Measurements from ENCODE around the gene ZNF423. TPM values are rescaled to one million over a fixed set of nuclear protein-coding genes. Genes with fewer than 3 reads are reported as not detected.

Gene ZNF423
- total and polyA plus RNA-seq, 9 of the 15 experiments (the other 6 are each of a cell fraction or from before 2014, with no cell fraction given): not detected

DNA sequence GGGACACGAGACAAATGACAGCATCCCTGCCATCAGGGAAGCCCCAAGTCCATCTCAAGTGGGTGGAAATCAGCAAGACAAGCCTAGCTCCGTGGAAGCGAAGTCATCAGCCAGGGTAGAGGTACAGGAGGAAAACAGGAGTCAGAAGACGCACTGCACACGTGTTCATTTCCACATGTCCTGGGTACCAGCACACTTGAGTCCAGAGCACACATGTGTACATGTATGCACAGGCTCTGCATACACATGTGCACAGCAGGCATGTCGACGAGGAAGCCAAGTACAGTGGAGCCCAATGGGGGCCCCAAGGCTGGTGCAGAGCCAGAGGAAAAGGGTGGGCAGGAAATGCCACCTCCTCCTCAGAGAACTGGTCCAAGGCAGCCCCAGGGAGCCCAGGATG lies 75.9 kb downstream of the ZNF423 start (continued):
- TF ChIP-seq, protein P1, sequence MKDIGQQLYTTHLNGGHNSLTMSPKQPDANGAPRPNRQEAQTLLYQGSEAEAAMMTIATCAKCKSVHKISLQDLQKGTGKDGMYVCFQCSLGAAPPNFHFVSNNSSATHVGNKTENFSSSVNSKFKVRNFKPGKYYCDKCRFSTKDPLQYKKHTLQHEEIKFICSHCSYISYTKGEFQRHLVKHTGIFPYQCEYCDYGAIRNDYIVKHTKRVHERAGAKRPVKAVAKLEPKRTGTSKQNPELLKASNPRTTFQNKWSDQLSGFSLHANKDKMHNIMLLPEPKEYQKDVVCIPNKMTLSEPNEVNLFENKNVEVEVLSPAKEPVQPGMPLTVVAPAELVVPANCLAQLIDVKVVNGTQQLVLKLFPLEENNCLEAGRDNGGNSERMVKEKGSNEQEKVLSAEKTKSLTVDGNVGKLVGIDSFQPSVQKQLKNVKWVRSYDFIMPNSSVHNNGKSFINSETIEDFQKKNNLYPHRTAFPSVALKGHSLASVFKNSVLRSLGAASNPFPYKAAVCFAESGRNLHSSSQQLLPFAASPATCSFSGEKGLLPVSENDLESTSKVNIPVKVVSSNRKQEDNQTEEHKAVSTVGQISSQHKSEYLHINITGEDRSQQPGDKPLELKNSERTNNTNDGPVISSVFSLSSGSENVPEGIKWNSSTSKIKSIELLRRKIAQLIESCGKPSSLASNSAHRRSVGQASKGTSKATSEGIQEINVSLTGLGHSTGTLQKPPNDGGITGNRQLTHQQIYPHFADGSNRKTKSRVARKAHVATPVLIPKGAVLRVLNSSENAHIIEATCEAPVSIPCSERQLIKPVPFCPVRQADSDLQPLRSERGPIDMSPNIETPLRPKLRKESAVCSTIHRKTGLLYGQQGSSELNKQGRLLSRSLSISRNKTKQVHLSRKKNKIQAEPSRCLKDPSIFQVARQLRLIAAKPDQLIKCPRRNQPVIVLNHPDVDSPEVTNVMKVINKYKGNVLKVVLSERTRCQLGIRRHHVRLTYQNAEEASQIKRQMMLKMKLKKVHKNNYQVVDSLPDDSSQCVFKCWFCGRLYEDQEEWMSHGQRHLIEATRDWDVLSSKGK (CRISPR knock-in tag; IDR thresholded peaks at IDR 0.05): no peak
- TF ChIP-seq, protein P2, sequence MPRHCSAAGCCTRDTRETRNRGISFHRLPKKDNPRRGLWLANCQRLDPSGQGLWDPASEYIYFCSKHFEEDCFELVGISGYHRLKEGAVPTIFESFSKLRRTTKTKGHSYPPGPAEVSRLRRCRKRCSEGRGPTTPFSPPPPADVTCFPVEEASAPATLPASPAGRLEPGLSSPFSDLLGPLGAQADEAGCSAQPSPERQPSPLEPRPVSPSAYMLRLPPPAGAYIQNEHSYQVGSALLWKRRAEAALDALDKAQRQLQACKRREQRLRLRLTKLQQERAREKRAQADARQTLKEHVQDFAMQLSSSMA (CRISPR knock-in tag; IDR thresholded peaks at IDR 0.05): no peak
- TF ChIP-seq KHSRP (IDR thresholded peaks at IDR 0.05) (no peak), POU5F1 (IDR thresholded peaks at IDR 0.05; ENCODE audit: borderline replicate concordance, low read depth, low read length, partially characterized antibody) (no peak), RCOR1 (IDR thresholded peaks at IDR 0.05; ENCODE audit: borderline replicate concordance in 1 of 2, low read depth in 2 of 2, low read length in 2 of 2) (no peak), MIER1 (IDR thresholded peaks at IDR 0.05; ENCODE audit: low read depth) (no peak), ZKSCAN1 (IDR thresholded peaks at IDR 0.05; ENCODE audit: low read depth, low read length) (no peak), FOXA1 (IDR thresholded peaks at IDR 0.05; ENCODE audit: borderline replicate concordance) (no peak), NONO (IDR thresholded peaks at IDR 0.05; ENCODE audit: low read depth in 2 of 2, low read length in 1 of 2) (no peak), KDM4B (IDR thresholded peaks at IDR 0.05; ENCODE audit: borderline replicate concordance in 2 of 2, low read depth in 1 of 2) (no peak), TCF7L2 (IDR thresholded peaks at IDR 0.05; ENCODE audit: low read depth, low read length) (no peak)
- TF ChIP-seq, protein P3, sequence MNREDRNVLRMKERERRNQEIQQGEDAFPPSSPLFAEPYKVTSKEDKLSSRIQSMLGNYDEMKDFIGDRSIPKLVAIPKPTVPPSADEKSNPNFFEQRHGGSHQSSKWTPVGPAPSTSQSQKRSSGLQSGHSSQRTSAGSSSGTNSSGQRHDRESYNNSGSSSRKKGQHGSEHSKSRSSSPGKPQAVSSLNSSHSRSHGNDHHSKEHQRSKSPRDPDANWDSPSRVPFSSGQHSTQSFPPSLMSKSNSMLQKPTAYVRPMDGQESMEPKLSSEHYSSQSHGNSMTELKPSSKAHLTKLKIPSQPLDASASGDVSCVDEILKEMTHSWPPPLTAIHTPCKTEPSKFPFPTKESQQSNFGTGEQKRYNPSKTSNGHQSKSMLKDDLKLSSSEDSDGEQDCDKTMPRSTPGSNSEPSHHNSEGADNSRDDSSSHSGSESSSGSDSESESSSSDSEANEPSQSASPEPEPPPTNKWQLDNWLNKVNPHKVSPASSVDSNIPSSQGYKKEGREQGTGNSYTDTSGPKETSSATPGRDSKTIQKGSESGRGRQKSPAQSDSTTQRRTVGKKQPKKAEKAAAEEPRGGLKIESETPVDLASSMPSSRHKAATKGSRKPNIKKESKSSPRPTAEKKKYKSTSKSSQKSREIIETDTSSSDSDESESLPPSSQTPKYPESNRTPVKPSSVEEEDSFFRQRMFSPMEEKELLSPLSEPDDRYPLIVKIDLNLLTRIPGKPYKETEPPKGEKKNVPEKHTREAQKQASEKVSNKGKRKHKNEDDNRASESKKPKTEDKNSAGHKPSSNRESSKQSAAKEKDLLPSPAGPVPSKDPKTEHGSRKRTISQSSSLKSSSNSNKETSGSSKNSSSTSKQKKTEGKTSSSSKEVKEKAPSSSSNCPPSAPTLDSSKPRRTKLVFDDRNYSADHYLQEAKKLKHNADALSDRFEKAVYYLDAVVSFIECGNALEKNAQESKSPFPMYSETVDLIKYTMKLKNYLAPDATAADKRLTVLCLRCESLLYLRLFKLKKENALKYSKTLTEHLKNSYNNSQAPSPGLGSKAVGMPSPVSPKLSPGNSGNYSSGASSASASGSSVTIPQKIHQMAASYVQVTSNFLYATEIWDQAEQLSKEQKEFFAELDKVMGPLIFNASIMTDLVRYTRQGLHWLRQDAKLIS (CRISPR knock-in tag; IDR thresholded peaks at IDR 0.05): no peak
- TF ChIP-seq, protein P4, sequence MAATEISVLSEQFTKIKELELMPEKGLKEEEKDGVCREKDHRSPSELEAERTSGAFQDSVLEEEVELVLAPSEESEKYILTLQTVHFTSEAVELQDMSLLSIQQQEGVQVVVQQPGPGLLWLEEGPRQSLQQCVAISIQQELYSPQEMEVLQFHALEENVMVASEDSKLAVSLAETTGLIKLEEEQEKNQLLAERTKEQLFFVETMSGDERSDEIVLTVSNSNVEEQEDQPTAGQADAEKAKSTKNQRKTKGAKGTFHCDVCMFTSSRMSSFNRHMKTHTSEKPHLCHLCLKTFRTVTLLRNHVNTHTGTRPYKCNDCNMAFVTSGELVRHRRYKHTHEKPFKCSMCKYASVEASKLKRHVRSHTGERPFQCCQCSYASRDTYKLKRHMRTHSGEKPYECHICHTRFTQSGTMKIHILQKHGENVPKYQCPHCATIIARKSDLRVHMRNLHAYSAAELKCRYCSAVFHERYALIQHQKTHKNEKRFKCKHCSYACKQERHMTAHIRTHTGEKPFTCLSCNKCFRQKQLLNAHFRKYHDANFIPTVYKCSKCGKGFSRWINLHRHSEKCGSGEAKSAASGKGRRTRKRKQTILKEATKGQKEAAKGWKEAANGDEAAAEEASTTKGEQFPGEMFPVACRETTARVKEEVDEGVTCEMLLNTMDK (IDR thresholded peaks at IDR 0.05; ENCODE audit: borderline replicate concordance, insufficient read depth, low read depth, low read length, poor library complexity, severe bottlenecking): no peak
